ENCODE data around the gene ADD3.

GRCh38 chr10:110058212-110058611, 50.4 kb downstream of the ADD3 start:
- no peak for TF ChIP-seq CTCF (conservative IDR thresholded peaks at IDR 0.05; ENCODE audit: low read length)
- no peak for TF ChIP-seq EZH2phosphoT487 (IDR thresholded peaks at IDR 0.05; ENCODE audit: borderline replicate concordance)
